22Rv1 (cell line): Measurements from ENCODE around the gene UBE2E2.

Experiments used
- ZFX ChIP-seq: fragments of 450-650 bp; IDR thresholded peaks from 2 replicates; pipeline ENCODE4 v1.6.1; 2017; ENCODE audit warnings: antibody characterized with exemption, borderline replicate concordance
- TF ChIP-seq, protein P1 (sequence below): fragments of 450-650 bp; IDR thresholded peaks from 2 replicates; pipeline ENCODE4 v1.5.1; 2017; ENCODE audit warnings: mild to moderate bottlenecking

DNA sequence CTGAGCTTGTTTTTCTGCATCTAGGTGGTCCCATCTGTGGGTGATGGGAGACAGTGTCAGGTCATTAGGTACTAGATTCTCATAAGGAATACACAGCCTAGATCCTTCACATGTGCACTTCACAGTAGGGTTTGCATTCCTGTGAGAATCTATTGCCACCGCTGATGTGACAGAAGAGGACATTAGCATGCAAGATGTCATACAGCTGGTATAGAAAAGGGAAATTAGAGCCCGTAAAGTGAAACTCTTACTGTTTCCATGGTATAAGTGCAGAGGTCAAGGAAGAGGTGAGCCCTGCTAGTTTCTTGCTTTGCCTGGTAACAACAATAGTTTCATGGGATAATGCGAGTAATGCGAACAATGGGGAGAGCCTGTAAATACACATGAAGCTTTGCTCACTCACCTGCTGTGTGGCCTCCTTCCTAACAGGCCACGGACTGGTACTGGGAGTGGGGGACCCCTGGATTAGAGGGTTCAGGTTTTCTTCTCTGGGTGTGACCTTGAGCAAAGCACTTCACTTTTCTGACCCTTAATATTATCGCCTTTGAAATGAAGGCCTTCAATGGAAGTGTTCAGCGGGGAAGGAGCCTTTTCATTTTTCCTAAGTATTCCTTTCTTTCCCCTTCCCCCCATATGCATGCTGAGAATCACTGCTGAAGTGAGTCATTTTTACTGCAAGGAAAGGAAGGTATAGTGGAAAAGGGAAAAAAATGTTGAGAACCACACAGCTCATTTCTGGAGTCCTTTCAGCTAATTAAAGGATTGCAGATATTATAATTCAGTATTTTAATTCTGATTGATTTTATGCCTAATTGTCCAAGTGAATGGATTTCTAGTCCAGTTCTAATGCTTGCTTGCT lies 286.4 kb downstream of the UBE2E2 start:
- TF ChIP-seq, protein P1, sequence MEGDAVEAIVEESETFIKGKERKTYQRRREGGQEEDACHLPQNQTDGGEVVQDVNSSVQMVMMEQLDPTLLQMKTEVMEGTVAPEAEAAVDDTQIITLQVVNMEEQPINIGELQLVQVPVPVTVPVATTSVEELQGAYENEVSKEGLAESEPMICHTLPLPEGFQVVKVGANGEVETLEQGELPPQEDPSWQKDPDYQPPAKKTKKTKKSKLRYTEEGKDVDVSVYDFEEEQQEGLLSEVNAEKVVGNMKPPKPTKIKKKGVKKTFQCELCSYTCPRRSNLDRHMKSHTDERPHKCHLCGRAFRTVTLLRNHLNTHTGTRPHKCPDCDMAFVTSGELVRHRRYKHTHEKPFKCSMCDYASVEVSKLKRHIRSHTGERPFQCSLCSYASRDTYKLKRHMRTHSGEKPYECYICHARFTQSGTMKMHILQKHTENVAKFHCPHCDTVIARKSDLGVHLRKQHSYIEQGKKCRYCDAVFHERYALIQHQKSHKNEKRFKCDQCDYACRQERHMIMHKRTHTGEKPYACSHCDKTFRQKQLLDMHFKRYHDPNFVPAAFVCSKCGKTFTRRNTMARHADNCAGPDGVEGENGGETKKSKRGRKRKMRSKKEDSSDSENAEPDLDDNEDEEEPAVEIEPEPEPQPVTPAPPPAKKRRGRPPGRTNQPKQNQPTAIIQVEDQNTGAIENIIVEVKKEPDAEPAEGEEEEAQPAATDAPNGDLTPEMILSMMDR = no peak
- TF ChIP-seq ZFX = no peak
